GM12878 (cell line): ENCODE results near the gene MFSD8. TPM values are rescaled to one million over a fixed set of nuclear protein-coding genes. Genes with fewer than 3 reads are reported as not detected.

Experiments
- ATAC-seq: fragments of 200-7000 bp; cut with Tn5 transposase; 3 replicates; pipeline ENCODE4 v1.9.1; 2020; ENCODE audit warnings: mild to moderate bottlenecking, moderate library complexity
- BruUV-seq: library from RNA; stranded (reverse); fragments of 400-500 nt; replicated peaks from 2 replicates; lab custom pipeline; 2021; lab: Mats Ljungman, UMichigan
- CTCF ChIA-PET: fragments of 300-600 bp; sonication (Branson Sonifier 250); formaldehyde crosslinking; extraction: SDS; loops from one replicate; lab custom pipeline; 2021; ENCODE audit warnings: inconsistent platforms; lab: Yijun Ruan, JAX
- POLR2A ChIA-PET: fragments of 350-600 bp; formaldehyde crosslinking; extraction: SDS; loops from one replicate; lab custom pipeline; 2021; ENCODE audit warnings: inconsistent platforms; lab: Charles Lee
- RAD21 ChIA-PET: fragments of 300-600 bp; sonication (Branson Sonifier 250); formaldehyde crosslinking; loops from one replicate; lab custom pipeline; 2023; ENCODE audit warnings: antibody characterized with exemption; ENCODE audit not compliant: unreplicated experiment; lab: Charles Lee
- SMC1A ChIA-PET: fragments of 300-600 bp; sonication (Branson Sonifier 250); formaldehyde crosslinking; loops from one replicate; lab custom pipeline; 2023; ENCODE audit not compliant: unreplicated experiment, uncharacterized antibody; lab: Charles Lee
- DNase-seq: peaks from one replicate; pipeline ENCODE4 v3.0.0-alpha.2; 2011; ENCODE audit warnings: low read depth, low spot score
- FAIRE-seq: peaks from 3 replicates; lab custom pipeline; 2011; peaks lifted over from hg19 to GRCh38; lab: Jason Lieb, UNC
- H2AFZ ChIP-seq: 2 replicates; pipeline ENCODE4 v1.6.0; 2011; ENCODE audit warnings: low read depth, low read length, control low read depth; ENCODE audit not compliant: control insufficient read depth
- H3K27ac ChIP-seq: 2 replicates; pipeline ENCODE4 v1.5.1; 2011; ENCODE audit warnings: control low read depth; ENCODE audit not compliant: control insufficient read depth, insufficient read depth
- H3K27me3 ChIP-seq, 2 experiments: replicated peaks in 1 of 2; 2 replicates each; pipeline versions ENCODE4 v1.6.0 to v1.6.1; 2011; ENCODE audit warnings: low read length in 1 of 2; ENCODE audit not compliant: control insufficient read depth in 2 of 2, insufficient read depth in 2 of 2
- H3K36me3 ChIP-seq, 2 experiments: 2 replicates each; pipeline ENCODE4 v1.5.1; 2011; ENCODE audit warnings: low read length in 1 of 2; ENCODE audit not compliant: control insufficient read depth in 2 of 2, insufficient read depth in 2 of 2
- H3K4me1 ChIP-seq: 2 replicates; pipeline ENCODE4 v1.6.1; 2011; ENCODE audit warnings: mild to moderate bottlenecking, low read length, moderate library complexity, mixed read lengths; ENCODE audit not compliant: control insufficient read depth, insufficient read depth
- H3K4me2 ChIP-seq: 2 replicates; pipeline ENCODE4 v1.6.0; 2011; ENCODE audit warnings: control low read depth; ENCODE audit not compliant: control insufficient read depth, insufficient read depth
- H3K4me3 ChIP-seq: fragments of 200-600 bp; sonication (generic); 2 replicates; pipeline ENCODE4 v1.5.1; 2016
- H3K79me2 ChIP-seq: 2 replicates; pipeline ENCODE4 v1.6.0; 2011; ENCODE audit warnings: low read length; ENCODE audit not compliant: control insufficient read depth, insufficient read depth
- H3K9ac ChIP-seq: 2 replicates; pipeline ENCODE4 v1.8.0; 2011; ENCODE audit warnings: low read length, control low read depth, mixed read lengths; ENCODE audit not compliant: control insufficient read depth, insufficient read depth
- H3K9me3 ChIP-seq: replicated peaks from 3 replicates; pipeline ENCODE4 v1.5.1; 2011; ENCODE audit warnings: mild to moderate bottlenecking, low read length; ENCODE audit not compliant: control insufficient read depth, insufficient read depth
- H4K20me1 ChIP-seq: 2 replicates; pipeline ENCODE4 v1.6.0; 2011; ENCODE audit not compliant: control insufficient read depth, insufficient read depth
- ATF7 ChIP-seq: fragments of 450-650 bp; IDR thresholded peaks from 2 replicates; pipeline ENCODE4 v1.6.1; 2016; ENCODE audit warnings: low read depth, mild to moderate bottlenecking
- CBFB ChIP-seq: IDR thresholded peaks from 2 replicates; pipeline ENCODE4 v1.6.1; 2016; ENCODE audit warnings: antibody characterized with exemption, low read depth
- EED ChIP-seq: sonication (generic); IDR thresholded peaks from 2 replicates; pipeline ENCODE4 v1.6.1; 2016; ENCODE audit warnings: antibody characterized with exemption, low read depth
- EP300 ChIP-seq, 2 experiments: fragments of 150-350 bp in 1 of 2; IDR thresholded peaks; 2 replicates each; pipeline ENCODE4 v1.6.1; 2011 to 2012; ENCODE audit warnings: low read depth in 2 of 2, low read length in 2 of 2, borderline replicate concordance in 1 of 2, improper control_type of control experiment in 1 of 2, inconsistent platforms in 1 of 2; ENCODE audit not compliant: control insufficient read depth in 1 of 2
- ETV6 ChIP-seq, 2 experiments: fragments of 450-650 bp in 1 of 2; IDR thresholded peaks in 1 of 2; conservative IDR thresholded peaks in 1 of 2; 2 replicates each; pipeline ENCODE4 v1.6.1; 2014; ENCODE audit warnings: antibody characterized with exemption in 1 of 2, borderline replicate concordance in 1 of 2, low read depth in 1 of 2, mild to moderate bottlenecking in 1 of 2, moderate library complexity in 1 of 2
- JUND ChIP-seq: IDR thresholded peaks from 2 replicates; pipeline ENCODE4 v1.6.1; 2012; ENCODE audit warnings: low read depth, mild to moderate bottlenecking, low read length, improper control_type of control experiment, moderate library complexity
- KAT2A ChIP-seq: conservative IDR thresholded peaks from 2 replicates; pipeline ENCODE4 v1.6.1; 2011; ENCODE audit warnings: low read depth, low read length; ENCODE audit not compliant: control insufficient read depth
- KDM1A ChIP-seq: fragments of 200-600 bp; sonication (generic); IDR thresholded peaks from 2 replicates; pipeline ENCODE4 v1.6.1; 2016; ENCODE audit warnings: borderline replicate concordance
- NBN ChIP-seq: fragments of 450-650 bp; IDR thresholded peaks from 2 replicates; pipeline ENCODE4 v1.6.1; 2016
- NRF1 ChIP-seq: conservative IDR thresholded peaks from 2 replicates; pipeline ENCODE4 v1.6.1; 2011; ENCODE audit warnings: mild to moderate bottlenecking, low read depth, low read length, improper control_type of control experiment
- PAX8 ChIP-seq: fragments of 450-650 bp; IDR thresholded peaks from 2 replicates; pipeline ENCODE4 v1.6.1; 2017; ENCODE audit warnings: mild to moderate bottlenecking, moderate library complexity
- POU2F2 ChIP-seq: IDR thresholded peaks from 3 replicates; pipeline ENCODE4 v1.6.1; 2011; ENCODE audit warnings: low read depth, mild to moderate bottlenecking, low read length, borderline replicate concordance
- TCF7 ChIP-seq: IDR thresholded peaks from 2 replicates; pipeline ENCODE4 v1.6.1; 2014; ENCODE audit warnings: antibody characterized with exemption, borderline replicate concordance
- ZNF217 ChIP-seq: fragments of 450-650 bp; IDR thresholded peaks from 2 replicates; pipeline ENCODE4 v1.6.1; 2017; ENCODE audit warnings: antibody characterized with exemption, mild to moderate bottlenecking
- ZNF384 ChIP-seq: IDR thresholded peaks from 2 replicates; pipeline ENCODE4 v1.6.1; 2012; ENCODE audit warnings: low read depth, mild to moderate bottlenecking, low read length, improper control_type of control experiment, borderline replicate concordance
- WGBS: methylation state at CpG from one replicate; pipeline ENCODE4 v1.1.6; 2016; ENCODE audit warnings: low lambda C conversion rate; ENCODE audit not compliant: insufficient replicate concordance, insufficient coverage; ENCODE audit errors: missing lambda C conversion rate; 5-methylcytosine and 5-hydroxymethylcytosine counted together
- in situ Hi-C: fragments of 300-500 bp; cut with MboI; formaldehyde crosslinking; loops from 9 replicates; pipeline ENCODE4 v1.14.3; 2018; ENCODE audit warnings: mixed read lengths
- intact Hi-C: fragments of 100-400 bp; cut with micrococcal nuclease; formaldehyde crosslinking; loops from one replicate; pipeline ENCODE4 v1.14.2; 2022; ENCODE audit not compliant: unreplicated experiment
- polyA plus RNA-seq, 11 experiments: library from polyadenylated mRNA; depleted of rRNA in 4 of 11; unstranded in 6 of 11; stranded (reverse) in 5 of 11; fragments of >200 nt; fragmentation: Nextera tagmentation in 4 of 11; fragmentation: Illumina TruSeq in 1 of 11; extraction: Ambion mirVana in 4 of 11; extraction: Trizol in 1 of 11; gene quantifications; 1 replicate in 1 of 11; 2 replicates in 10 of 11; pipeline versions ENCODE4 v1.2.1 to v1.2.3, GENCODE V29; 2011 to 2016; ENCODE audit warnings: inconsistent platforms in 2 of 11, missing spikeins in 2 of 11, low read depth in 1 of 11
- total RNA-seq, 4 experiments: library from RNA; depleted of rRNA in 3 of 4; stranded (reverse); fragments of >200 nt in 3 of 4; fragmentation: Illumina TruSeq in 1 of 4; extraction: Trizol in 1 of 4; gene quantifications; 2 replicates each; pipeline versions ENCODE4 v1.2.1 to v1.2.3, GENCODE V29; 2013 to 2021
- TF ChIP-seq, protein P1 (sequence below): fragments of 450-650 bp; IDR thresholded peaks from 2 replicates; pipeline ENCODE4 v1.6.1; 2017; ENCODE audit warnings: antibody characterized with exemption, mild to moderate bottlenecking, moderate library complexity
- TF ChIP-seq, protein P2 (sequence below), 3 experiments: IDR thresholded peaks in 2 of 3; conservative IDR thresholded peaks in 1 of 3; 2 replicates each; pipeline ENCODE4 v1.5.1; 2011; ENCODE audit warnings: low read depth in 3 of 3, low read length in 3 of 3, mild to moderate bottlenecking in 3 of 3, control low read depth in 2 of 3, moderate library complexity in 2 of 3, inconsistent platforms in 1 of 3, mixed read lengths in 1 of 3; ENCODE audit not compliant: control insufficient read depth in 2 of 3, insufficient read depth in 1 of 3; ENCODE audit errors: extremely low read depth in 1 of 3

Gene MFSD8
- total and polyA plus RNA-seq, 10 of the 15 experiments (the other 5 are each of a cell fraction or from before 2014, with no cell fraction given): 12.7 to 29.9 (median 18.4) TPM

DNA sequence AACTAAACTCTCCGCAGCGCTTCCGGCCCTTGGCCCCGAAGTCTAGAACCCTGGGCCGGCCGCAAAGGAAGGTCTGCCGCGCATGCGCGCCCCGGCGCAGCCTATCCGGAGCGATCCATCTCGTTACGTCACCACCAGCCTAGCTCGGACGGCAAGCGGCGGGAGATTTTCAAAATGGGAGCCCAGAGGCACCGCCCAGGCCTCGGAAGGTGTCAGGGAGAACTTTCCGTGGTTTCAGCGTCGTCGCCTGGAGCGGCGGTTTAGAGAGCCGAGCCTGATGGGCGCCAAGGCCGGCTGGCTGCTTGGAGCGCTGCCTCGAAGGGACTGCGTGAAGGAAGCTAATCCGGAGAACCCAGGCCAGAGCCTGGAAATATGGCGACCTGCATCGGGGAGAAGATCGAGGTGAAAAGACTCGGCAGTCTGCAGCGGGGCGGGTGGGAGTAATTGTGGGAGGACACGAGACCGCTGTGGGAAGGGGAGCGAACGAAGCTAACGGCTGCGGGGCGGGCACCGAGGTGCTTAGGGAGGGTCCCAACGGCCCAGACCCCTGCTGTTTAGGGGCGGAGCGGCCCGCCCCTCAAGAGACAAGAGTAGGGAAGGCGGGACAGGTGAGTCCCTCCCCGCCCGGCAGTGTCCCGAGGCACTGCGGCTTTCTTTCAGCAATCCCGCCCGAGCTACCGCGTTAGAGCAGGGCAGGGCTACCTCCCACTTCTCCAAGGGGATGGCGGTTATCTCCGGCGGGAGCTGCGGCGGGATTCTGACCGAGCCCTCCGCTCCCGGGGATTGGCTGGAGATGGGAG is 84.0 kb downstream of the MFSD8 start, which contains the start of gene PLK4:
Gene PLK4, plus strand, starts transcription at position 131 of the 800 bp plus-strand sequence. Its CDS starts 242 bp downstream, at position 373.
- WGBS: under 1% methylated on average over 67 of the region's 70 CpGs
- no peaks in the 10 kb centered on the region for H3K27me3 ChIP-seq
- in situ Hi-C loops: no loop called here
- H3K4me2 ChIP-seq: peak within 1 kb of the TSS; percentile 78
- no peaks in the 10 kb centered on the region for H4K20me1 ChIP-seq
- H3K79me2 ChIP-seq: peaks cover 41% of the 10 kb centered on the region
- POLR2A ChIA-PET: interaction anchor here (0.6 to 1.8 kb wide), 9 partner anchors 9 to 169 kb away, joined by 3 to 11 read pairs (median 4); partner anchors contain the start of genes ABHD18, HSPA4L and MFSD8
- RAD21 ChIA-PET: interaction anchor here (0.7 to 1.7 kb wide), 7 partner anchors 9 to 98 kb away, joined by 3 to 4 read pairs (median 4); partner anchors contain the start of genes ABHD18 and MFSD8
- H3K9me3 ChIP-seq: no peaks in the 10 kb centered on the region
- peak within 1 kb of the TSS; percentile 93 for H3K27ac ChIP-seq
- TSS peak; percentile 64 for BruUV-seq
- H3K9ac ChIP-seq: peak within 1 kb of the TSS; percentile 96
- peaks cover 0 to 10% of the 10 kb centered on the region in 2 experiments; a peak in 2 of 4 replicates for H3K36me3 ChIP-seq
- SMC1A ChIA-PET: interaction anchor here (0.6 to 2.7 kb wide), 11 partner anchors 10 to 171 kb away, joined by 3 to 9 read pairs (median 4); partner anchors contain the start of genes ABHD18 and MFSD8
- H3K4me1 ChIP-seq: no peaks in the 10 kb centered on the region; the same call in 1 of the 2 replicates
- peak within 1 kb of the TSS; percentile 94 for H3K4me3 ChIP-seq
- H2AFZ ChIP-seq: peak within 1 kb of the TSS; percentile 97
- CTCF ChIA-PET: interaction anchor here (0.7 to 1.9 kb wide), 6 partner anchors 8 to 170 kb away, joined by 3 to 4 read pairs (median 4); no protein-coding TSS in a partner anchor
- intact Hi-C loops: loop anchor here (2.0 to 10.0 kb wide), 5 partner anchors 54 to 276 kb away; partner anchors contain the start of genes ABHD18, HSPA4L, LARP1B and MFSD8
- ATAC-seq (peak; percentile 93), FAIRE-seq (peak; percentile 78), DNase-seq (peak; percentile 90)
- TF ChIP-seq POU2F2 (peak; percentile 69), ATF7 (peak; percentile 96), ZNF384 (no peak), NRF1 (peak; percentile 87), EED (peak; percentile 46; the same call in 1 of the 2 replicates), TCF7 (no peak), PAX8 (no peak), KDM1A (no peak), ZNF217 (no peak), ETV6 (conservative IDR thresholded peaks at IDR 0.05 in 1 of 2, IDR thresholded peaks at IDR 0.05 in 1 of 2; ENCODE audit: borderline replicate concordance in 1 of 2, low read depth in 1 of 2) (no peak), EP300 (IDR thresholded peaks at IDR 0.05; ENCODE audit: borderline replicate concordance in 1 of 2, control insufficient read depth in 1 of 2, low read depth in 2 of 2, low read length in 2 of 2) (0 out of 4 replicates have a peak, but pooled peaks of 1 of the 2 experiments have one; percentile 44), KAT2A (no peak), CBFB (peak; percentile 83; the same call in 1 of the 2 replicates), NBN (peak; percentile 81), JUND (peak; percentile 65)
- TF ChIP-seq, protein P1, sequence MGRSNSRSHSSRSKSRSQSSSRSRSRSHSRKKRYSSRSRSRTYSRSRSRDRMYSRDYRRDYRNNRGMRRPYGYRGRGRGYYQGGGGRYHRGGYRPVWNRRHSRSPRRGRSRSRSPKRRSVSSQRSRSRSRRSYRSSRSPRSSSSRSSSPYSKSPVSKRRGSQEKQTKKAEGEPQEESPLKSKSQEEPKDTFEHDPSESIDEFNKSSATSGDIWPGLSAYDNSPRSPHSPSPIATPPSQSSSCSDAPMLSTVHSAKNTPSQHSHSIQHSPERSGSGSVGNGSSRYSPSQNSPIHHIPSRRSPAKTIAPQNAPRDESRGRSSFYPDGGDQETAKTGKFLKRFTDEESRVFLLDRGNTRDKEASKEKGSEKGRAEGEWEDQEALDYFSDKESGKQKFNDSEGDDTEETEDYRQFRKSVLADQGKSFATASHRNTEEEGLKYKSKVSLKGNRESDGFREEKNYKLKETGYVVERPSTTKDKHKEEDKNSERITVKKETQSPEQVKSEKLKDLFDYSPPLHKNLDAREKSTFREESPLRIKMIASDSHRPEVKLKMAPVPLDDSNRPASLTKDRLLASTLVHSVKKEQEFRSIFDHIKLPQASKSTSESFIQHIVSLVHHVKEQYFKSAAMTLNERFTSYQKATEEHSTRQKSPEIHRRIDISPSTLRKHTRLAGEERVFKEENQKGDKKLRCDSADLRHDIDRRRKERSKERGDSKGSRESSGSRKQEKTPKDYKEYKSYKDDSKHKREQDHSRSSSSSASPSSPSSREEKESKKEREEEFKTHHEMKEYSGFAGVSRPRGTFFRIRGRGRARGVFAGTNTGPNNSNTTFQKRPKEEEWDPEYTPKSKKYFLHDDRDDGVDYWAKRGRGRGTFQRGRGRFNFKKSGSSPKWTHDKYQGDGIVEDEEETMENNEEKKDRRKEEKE: no peak
- TF ChIP-seq, protein P2, sequence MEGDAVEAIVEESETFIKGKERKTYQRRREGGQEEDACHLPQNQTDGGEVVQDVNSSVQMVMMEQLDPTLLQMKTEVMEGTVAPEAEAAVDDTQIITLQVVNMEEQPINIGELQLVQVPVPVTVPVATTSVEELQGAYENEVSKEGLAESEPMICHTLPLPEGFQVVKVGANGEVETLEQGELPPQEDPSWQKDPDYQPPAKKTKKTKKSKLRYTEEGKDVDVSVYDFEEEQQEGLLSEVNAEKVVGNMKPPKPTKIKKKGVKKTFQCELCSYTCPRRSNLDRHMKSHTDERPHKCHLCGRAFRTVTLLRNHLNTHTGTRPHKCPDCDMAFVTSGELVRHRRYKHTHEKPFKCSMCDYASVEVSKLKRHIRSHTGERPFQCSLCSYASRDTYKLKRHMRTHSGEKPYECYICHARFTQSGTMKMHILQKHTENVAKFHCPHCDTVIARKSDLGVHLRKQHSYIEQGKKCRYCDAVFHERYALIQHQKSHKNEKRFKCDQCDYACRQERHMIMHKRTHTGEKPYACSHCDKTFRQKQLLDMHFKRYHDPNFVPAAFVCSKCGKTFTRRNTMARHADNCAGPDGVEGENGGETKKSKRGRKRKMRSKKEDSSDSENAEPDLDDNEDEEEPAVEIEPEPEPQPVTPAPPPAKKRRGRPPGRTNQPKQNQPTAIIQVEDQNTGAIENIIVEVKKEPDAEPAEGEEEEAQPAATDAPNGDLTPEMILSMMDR (IDR thresholded peaks at IDR 0.05 in 2 of 3, conservative IDR thresholded peaks at IDR 0.05 in 1 of 3; ENCODE audit: control insufficient read depth in 2 of 3, extremely low read depth in 1 of 3, insufficient read depth in 1 of 3, low read depth in 3 of 3, low read length in 3 of 3): no peak
